ENCODE measurements around the gene KCNJ1.

DNA sequence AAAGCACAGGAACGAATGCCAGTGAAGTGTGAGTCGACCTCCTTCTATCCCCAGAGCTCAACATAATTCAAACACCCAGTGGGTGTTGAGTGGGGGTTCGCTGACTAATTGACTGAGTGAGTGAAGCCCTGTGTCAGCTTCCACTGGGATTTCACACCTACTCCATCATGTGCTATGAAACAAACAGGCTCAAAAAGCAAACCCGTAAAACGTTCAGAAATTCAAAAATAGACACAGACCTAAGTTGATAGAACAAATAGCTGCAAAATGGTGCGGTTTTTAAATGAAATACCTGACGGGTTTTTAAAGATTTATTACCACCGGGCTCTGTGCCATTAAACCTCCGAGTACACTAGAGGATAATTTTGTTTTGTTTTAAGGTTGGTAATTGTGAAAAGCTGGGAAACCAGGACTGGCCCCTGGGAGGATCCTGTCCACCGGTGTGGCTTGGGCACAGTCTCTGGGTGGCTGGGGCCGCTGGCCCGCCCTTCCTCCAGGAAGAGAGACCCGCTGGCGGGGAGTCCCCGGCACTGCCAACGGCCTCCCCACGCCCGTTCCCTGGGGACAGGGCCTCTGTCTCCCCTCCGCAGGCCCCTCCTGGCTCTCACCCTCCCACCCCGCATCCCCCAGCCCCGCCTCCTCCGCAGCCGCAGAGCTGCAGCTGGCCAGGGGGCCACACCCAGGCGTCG, 37.7 kb upstream of the KCNJ1 start:
- TF ChIP-seq RCOR1 (conservative IDR thresholded peaks at IDR 0.05; ENCODE audit: low read depth, low read length) (no peak), HDAC2 (IDR thresholded peaks at IDR 0.05) (no peak), ZNF274 (IDR thresholded peaks at IDR 0.05; ENCODE audit: insufficient read depth, insufficient read length) (no peak), CTCF (IDR thresholded peaks at IDR 0.05 in 2 of 3, conservative IDR thresholded peaks at IDR 0.05 in 1 of 3; ENCODE audit: control insufficient read depth in 2 of 3, extremely low read depth in 1 of 3, insufficient read depth in 1 of 3, low read depth in 3 of 3, low read length in 3 of 3) (no peak), CBFB (IDR thresholded peaks at IDR 0.05; ENCODE audit: low read depth) (no peak), ESRRA (IDR thresholded peaks at IDR 0.05; ENCODE audit: low read length) (no peak), NR2C1 (IDR thresholded peaks at IDR 0.05) (no peak), CBX5 (IDR thresholded peaks at IDR 0.05; ENCODE audit: low read depth) (no peak)
- TF ChIP-seq, protein P1, sequence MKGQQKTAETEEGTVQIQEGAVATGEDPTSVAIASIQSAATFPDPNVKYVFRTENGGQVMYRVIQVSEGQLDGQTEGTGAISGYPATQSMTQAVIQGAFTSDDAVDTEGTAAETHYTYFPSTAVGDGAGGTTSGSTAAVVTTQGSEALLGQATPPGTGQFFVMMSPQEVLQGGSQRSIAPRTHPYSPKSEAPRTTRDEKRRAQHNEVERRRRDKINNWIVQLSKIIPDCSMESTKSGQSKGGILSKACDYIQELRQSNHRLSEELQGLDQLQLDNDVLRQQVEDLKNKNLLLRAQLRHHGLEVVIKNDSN (IDR thresholded peaks at IDR 0.05; ENCODE audit: borderline replicate concordance, extremely low read length, insufficient read depth, low read depth, low read length) = no peak

All from GM12878 (cell line).